Small intestine (tissue), 7 donors: ENCODE data around the gene PDZD7. TPM values are rescaled to one million over a fixed set of nuclear protein-coding genes. Genes with fewer than 3 reads are reported as not detected.

Source experiments
- DNase-seq, 2 donors: peaks; one replicate each; pipeline versions ENCODE4 v3.0.0 to v3.0.0-alpha.2; 2013
- FAIRE-seq: peaks from 2 replicates; lab custom pipeline; 2012; peaks lifted over from hg19 to GRCh38; lab: Jason Lieb, UNC
- H3K27ac ChIP-seq, 3 donors: one replicate each; pipeline ENCODE4 v1.5.1; 2013; ENCODE audit warnings: low read length in 2 of 3, mild to moderate bottlenecking in 2 of 3, control low read depth in 1 of 3, inconsistent platforms in 1 of 3, low read depth in 1 of 3, moderate library complexity in 1 of 3
- H3K27me3 ChIP-seq, 3 donors: one replicate each; pipeline ENCODE4 v1.6.1; 2013; ENCODE audit warnings: low read length in 3 of 3, inconsistent platforms in 1 of 3; ENCODE audit not compliant: control insufficient read depth in 3 of 3, insufficient read depth in 3 of 3
- H3K36me3 ChIP-seq, 3 donors: one replicate each; pipeline ENCODE4 v1.6.1; 2013; ENCODE audit warnings: low read length in 3 of 3, inconsistent platforms in 1 of 3, low read depth in 1 of 3, mild to moderate bottlenecking in 1 of 3, moderate library complexity in 1 of 3; ENCODE audit not compliant: control insufficient read depth in 3 of 3, insufficient read depth in 2 of 3
- H3K4me1 ChIP-seq, 3 donors: one replicate each; pipeline ENCODE4 v1.6.1; 2013; ENCODE audit warnings: low read length in 2 of 3, inconsistent platforms in 1 of 3, low read depth in 1 of 3, mild to moderate bottlenecking in 1 of 3, moderate library complexity in 1 of 3; ENCODE audit not compliant: control insufficient read depth in 3 of 3, insufficient read depth in 2 of 3
- H3K4me3 ChIP-seq, 3 donors: one replicate each; pipeline ENCODE4 v1.5.1; 2013; ENCODE audit warnings: low read length in 3 of 3, control low read depth in 1 of 3, inconsistent platforms in 1 of 3, low read depth in 1 of 3, mild to moderate bottlenecking in 1 of 3, moderate library complexity in 1 of 3
- H3K9me3 ChIP-seq, 2 donors: one replicate each; pipeline ENCODE4 v1.6.1; 2013; ENCODE audit warnings: low read depth in 1 of 2, low read length in 1 of 2; ENCODE audit not compliant: control insufficient read depth in 2 of 2, insufficient read depth in 1 of 2
- WGBS, 3 donors: extraction: QIAGEN DNeasy Blood & Tissue Kit; methylation state at CpG; one replicate each; pipeline ENCODE4 v1.1.7; 2013; 5-methylcytosine and 5-hydroxymethylcytosine counted together
- polyA plus RNA-seq, 4 donors: library from polyadenylated mRNA; stranded (reverse) in 3 of 4; unstranded in 1 of 4; fragments of 200-250 nt in 3 of 4; fragments of 120-200 nt in 1 of 4; gene quantifications; one replicate each; pipeline versions ENCODE4 v1.2.1 to v1.2.3, GENCODE V29; 2013
- donor health status: healthy with polysubstance abuse.
- donor health status: control.
- donor health status: control.
- donor health status: Bipolar disorder and iron deficiency.
- donor health status: healthy.

Gene PDZD7
- polyA plus RNA-seq, 4 donors: 3.1 to 52.6 (median 28.8) TPM

- no peaks in the 10 kb centered on the region for H3K9me3 ChIP-seq
- 88 to 91% (median 90%) methylated on average over 24 of the region's 24 CpGs for WGBS, 3 donors
- H3K36me3 ChIP-seq: peaks cover 4 to 77% (median 12%) of the 10 kb centered on the region in 3 donors
- no peak for FAIRE-seq
- H3K27me3 ChIP-seq: no peaks in the 10 kb centered on the region
- H3K4me3 ChIP-seq: no peak overlapping the region
- no peak for DNase-seq
- no peak overlapping the region for H3K27ac ChIP-seq
- H3K4me1 ChIP-seq: peaks cover 3 to 21% (median 4%) of the 10 kb centered on the region in 3 donors
Observed at GRCh38 chr10:100982916-100983830, 47.8 kb downstream of the PDZD7 start.

- Histone ChIP-seq H3K27ac (no peak overlapping the region), H3K9me3 (no peaks in the 10 kb centered on the region), H3K27me3 (no peaks in the 10 kb centered on the region), H3K4me3 (no peak overlapping the region), H3K4me1 (peaks cover 0 to 12% (median under 1%) of the 10 kb centered on the region in 3 donors), H3K36me3 (peaks cover 8 to 87% (median 13%) of the 10 kb centered on the region in 3 donors)
- DNase-seq: no peak
- FAIRE-seq: no peak
- WGBS, 3 donors: 84 to 86% (median 85%) methylated on average over 5 of the region's 5 CpGs
Observed at GRCh38 chr10:100981178-100981772, 49.7 kb downstream of the PDZD7 start.

- DNase-seq (no peak), FAIRE-seq (no peak)
- 95 to 96% (median 95%) methylated on average over 7 of the region's 7 CpGs for WGBS, 3 donors
- Histone ChIP-seq H3K4me3 (no peak overlapping the region), H3K9me3 (no peaks in the 10 kb centered on the region), H3K4me1 (peaks cover 0 to 7% (median 0%) of the 10 kb centered on the region in 3 donors), H3K36me3 (peaks cover 8 to 90% (median 13%) of the 10 kb centered on the region in 3 donors), H3K27ac (no peak overlapping the region), H3K27me3 (no peaks in the 10 kb centered on the region)
Observed at GRCh38 chr10:100980711-100981110, 50.2 kb downstream of the PDZD7 start.

GRCh38 chr10:100980311-100980710 lies 50.6 kb downstream of the PDZD7 start:
- FAIRE-seq (no peak), DNase-seq (no peak)
- 90 to 97% (median 94%) methylated on average over 2 of the region's 2 CpGs for WGBS, 3 donors
- H3K4me1 ChIP-seq: peaks cover 0 to 3% (median 0%) of the 10 kb centered on the region in 3 donors
- H3K27me3 ChIP-seq: no peaks in the 10 kb centered on the region
- no peaks in the 10 kb centered on the region for H3K9me3 ChIP-seq
- peaks cover 8 to 89% (median 13%) of the 10 kb centered on the region in 3 donors for H3K36me3 ChIP-seq
- no peak overlapping the region for H3K27ac ChIP-seq
- no peak overlapping the region for H3K4me3 ChIP-seq

- Histone ChIP-seq H3K36me3 (peaks cover 8 to 87% (median 12%) of the 10 kb centered on the region in 3 donors), H3K27me3 (no peaks in the 10 kb centered on the region), H3K4me3 (no peak overlapping the region), H3K27ac (no peak overlapping the region), H3K9me3 (no peaks in the 10 kb centered on the region), H3K4me1 (no peaks in the 10 kb centered on the region)
- no peak for DNase-seq
- no peak for FAIRE-seq
- WGBS, 3 donors: 92 to 93% (median 93%) methylated on average over 16 of the region's 16 CpGs
Observed at GRCh38 chr10:100979791-100980272, 51.1 kb downstream of the PDZD7 start.

GRCh38 chr10:100978901-100979195 lies 52.1 kb downstream of the PDZD7 start:
- no peak for FAIRE-seq

GRCh38 chr10:100978121-100978900 lies 52.6 kb downstream of the PDZD7 start:
- 85 to 92% (median 89%) methylated on average over 13 of the region's 13 CpGs for WGBS, 3 donors
- DNase-seq: no peak
- no peak for FAIRE-seq
- no peaks in the 10 kb centered on the region for H3K27me3 ChIP-seq
- no peak overlapping the region for H3K27ac ChIP-seq
- no peak overlapping the region for H3K4me3 ChIP-seq
- peaks cover 9 to 86% (median 11%) of the 10 kb centered on the region in 3 donors for H3K36me3 ChIP-seq
- no peaks in the 10 kb centered on the region for H3K9me3 ChIP-seq
- peaks cover 0 to 2% (median 0%) of the 10 kb centered on the region in 3 donors for H3K4me1 ChIP-seq

More at GRCh38 chr10:100978901-100979195, 52.1 kb downstream of the PDZD7 start:
- H3K27me3 ChIP-seq: no peaks in the 10 kb centered on the region
- peaks cover 8 to 86% (median 11%) of the 10 kb centered on the region in 3 donors for H3K36me3 ChIP-seq
- no peaks in the 10 kb centered on the region for H3K4me1 ChIP-seq
- no peak for DNase-seq
- no peak overlapping the region for H3K4me3 ChIP-seq
- 81 to 84% (median 82%) methylated on average over 10 of the region's 10 CpGs for WGBS, 3 donors
- no peaks in the 10 kb centered on the region for H3K9me3 ChIP-seq
- H3K27ac ChIP-seq: no peak overlapping the region

GRCh38 chr10:100977436-100977835 lies 53.5 kb downstream of the PDZD7 start:
- 84 to 89% (median 85%) methylated on average over 6 of the region's 6 CpGs for WGBS, 3 donors
- Histone ChIP-seq H3K4me3 (no peak overlapping the region), H3K27me3 (no peaks in the 10 kb centered on the region), H3K36me3 (peaks cover 9 to 86% (median 11%) of the 10 kb centered on the region in 3 donors), H3K4me1 (peaks cover 0 to 11% (median 1%) of the 10 kb centered on the region in 3 donors), H3K27ac (no peak overlapping the region), H3K9me3 (no peaks in the 10 kb centered on the region)
- no peak for DNase-seq
- FAIRE-seq: no peak
